ENCODE measurements around the gene FAM193B. TPM values are rescaled to one million over a fixed set of nuclear protein-coding genes. Genes with fewer than 3 reads are reported as not detected.
"Not testable (repeated sequence)": the region's sequence is repeated elsewhere in the genome, so short reads cannot be mapped to it uniquely, and the experiment has no call there.

Gene FAM193B
- total and polyA plus RNA-seq, 5 donors, result 24.9 to 41.8 (median 29.5) TPM

DNA sequence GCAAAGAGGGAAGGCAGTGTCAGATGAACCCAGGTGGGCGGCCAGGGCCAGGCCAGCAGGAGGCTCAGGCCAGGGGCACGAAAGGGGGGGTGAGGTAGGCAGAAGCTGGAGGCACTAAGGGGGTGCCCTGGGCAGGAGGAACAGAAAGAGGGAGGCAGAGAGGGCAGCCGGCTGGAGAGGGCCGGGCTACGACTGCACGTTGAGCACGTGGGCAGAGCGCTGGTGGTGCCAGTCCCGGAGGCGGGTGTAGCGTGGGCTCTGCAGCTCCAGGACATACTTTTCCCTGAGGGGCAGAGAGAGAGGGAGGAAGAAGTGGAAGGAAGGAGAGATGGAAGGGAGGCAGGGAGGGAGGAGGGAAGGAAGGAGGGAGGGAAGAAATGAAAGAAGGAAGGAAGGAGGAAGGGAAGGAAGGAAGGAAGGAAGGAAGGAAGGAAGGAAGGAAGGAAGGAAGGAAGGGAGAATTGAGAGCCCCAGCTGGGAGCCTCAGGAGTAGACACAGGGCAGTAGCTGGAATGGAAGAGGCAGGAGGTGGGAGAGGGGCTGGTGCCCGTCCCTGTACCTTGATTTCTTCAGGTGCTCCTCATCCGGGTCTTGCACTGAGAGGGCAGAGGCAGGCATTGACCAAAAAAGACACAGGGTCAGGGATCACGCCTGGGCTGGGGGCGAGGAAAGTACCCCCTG lies 63.9 kb downstream of the FAM193B start:
- H3K27ac ChIP-seq (ENCODE audit: low read length), result no peak overlapping the region

DNA sequence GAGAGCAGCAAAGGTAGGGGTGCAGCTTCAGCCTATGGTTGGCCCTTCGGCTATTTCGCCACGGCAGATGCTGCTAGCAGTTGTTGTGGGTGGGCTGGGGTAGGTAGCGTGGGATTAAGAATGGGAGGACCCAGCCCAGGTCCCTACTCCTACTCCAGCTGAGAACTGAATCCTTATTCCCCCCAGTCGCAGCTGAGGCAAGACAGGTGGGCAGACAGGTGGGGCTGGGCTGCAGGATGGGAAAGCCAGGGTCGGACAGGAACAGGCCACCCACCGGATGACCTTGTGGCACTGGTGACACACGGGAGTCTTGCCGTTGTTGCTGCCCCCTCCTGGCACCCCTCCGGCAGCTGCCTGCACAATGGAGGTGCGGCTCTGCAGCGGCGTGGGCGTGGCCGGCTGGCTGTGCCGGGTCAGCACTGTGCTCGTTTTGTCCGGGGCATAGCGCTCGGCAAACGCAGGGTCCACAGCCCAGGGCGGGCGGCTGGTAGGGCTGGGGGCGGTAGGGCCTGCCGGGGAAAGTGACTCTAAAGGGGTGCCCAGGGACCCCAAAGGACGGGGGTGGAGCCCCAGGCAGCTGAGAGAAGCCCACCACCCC lies 65.1 kb downstream of the FAM193B start:
- no peaks in the 10 kb centered on the region for H3K27me3 ChIP-seq (ENCODE audit: control insufficient read depth, insufficient read depth)
- peak; percentile 1 to 17 for ATAC-seq
- intact Hi-C loops (cut with DNase I), result no loop called here
- no peaks in the 10 kb centered on the region for H3K9me3 ChIP-seq (ENCODE audit: control insufficient read depth, low read length)
- no peak overlapping the region for H3K4me3 ChIP-seq (ENCODE audit: low read length)
- H3K4me1 ChIP-seq (ENCODE audit: control insufficient read depth, insufficient read depth, low read length), result peaks cover 6% of the 10 kb centered on the region
- no peak overlapping the region for H3K27ac ChIP-seq (ENCODE audit: low read length)
- WGBS, result 79% methylated on average over 26 of the region's 26 CpGs
- DNase-seq, result no peak

More for the DNA sequence above, 63.9 kb downstream of the FAM193B start:
- intact Hi-C loops (cut with DNase I), result no loop called here
- H3K4me3 ChIP-seq (ENCODE audit: low read length), result no peak overlapping the region
- ATAC-seq (no peak), DNase-seq (no peak)
- H3K4me1 ChIP-seq (ENCODE audit: control insufficient read depth, insufficient read depth, low read length), result peaks cover 6% of the 10 kb centered on the region
- no peaks in the 10 kb centered on the region for H3K27me3 ChIP-seq (ENCODE audit: control insufficient read depth, insufficient read depth)
- no peaks in the 10 kb centered on the region for H3K9me3 ChIP-seq (ENCODE audit: control insufficient read depth, low read length)
- WGBS, result 88% methylated on average over 15 of the region's 15 CpGs

GRCh38 chr5:177487975-177488374 lies 66.4 kb downstream of the FAM193B start:
- intact Hi-C loops (cut with DNase I), result no loop called here
- no peaks in the 10 kb centered on the region for H3K9me3 ChIP-seq (ENCODE audit: control insufficient read depth, low read length)
- DNase-seq (no peak), ATAC-seq (no peak)
- H3K4me3 ChIP-seq (ENCODE audit: low read length), result no peak overlapping the region
- no peaks in the 10 kb centered on the region for H3K4me1 ChIP-seq (ENCODE audit: control insufficient read depth, insufficient read depth, low read length)
- H3K27ac ChIP-seq (ENCODE audit: low read length), result no peak overlapping the region
- no peaks in the 10 kb centered on the region for H3K27me3 ChIP-seq (ENCODE audit: control insufficient read depth, insufficient read depth)
- 91% methylated on average over 15 of the region's 15 CpGs for WGBS

GRCh38 chr5:177487144-177487543 lies 67.2 kb downstream of the FAM193B start:
- no peak overlapping the region for H3K27ac ChIP-seq (ENCODE audit: low read length)
- intact Hi-C loops (cut with DNase I), result no loop called here
- H3K27me3 ChIP-seq (ENCODE audit: control insufficient read depth, insufficient read depth), result no peaks in the 10 kb centered on the region
- H3K4me1 ChIP-seq (ENCODE audit: control insufficient read depth, insufficient read depth, low read length), result no peaks in the 10 kb centered on the region
- no peak for DNase-seq
- no peak for ATAC-seq
- no peaks in the 10 kb centered on the region for H3K9me3 ChIP-seq (ENCODE audit: control insufficient read depth, low read length)
- H3K4me3 ChIP-seq (ENCODE audit: low read length), result no peak overlapping the region
- WGBS, result 90% methylated on average over 8 of the region's 8 CpGs

- ATAC-seq, result no peak
- DNase-seq, result no peak
- H3K27me3 ChIP-seq (ENCODE audit: control insufficient read depth, insufficient read depth), result no peaks in the 10 kb centered on the region
- intact Hi-C loops (cut with DNase I), result no loop called here
- H3K4me1 ChIP-seq (ENCODE audit: control insufficient read depth, insufficient read depth, low read length), result no peaks in the 10 kb centered on the region
- 95% methylated on average over 3 of the region's 3 CpGs for WGBS
- no peaks in the 10 kb centered on the region for H3K9me3 ChIP-seq (ENCODE audit: control insufficient read depth, low read length)
- no peak overlapping the region for H3K4me3 ChIP-seq (ENCODE audit: low read length)
- no peak overlapping the region for H3K27ac ChIP-seq (ENCODE audit: low read length)
Measured at GRCh38 chr5:177486256-177486655, 68.1 kb downstream of the FAM193B start.

GRCh38 chr5:177485753-177486152 lies 68.6 kb downstream of the FAM193B start:
- H3K27me3 ChIP-seq (ENCODE audit: control insufficient read depth, insufficient read depth); H3K4me3 ChIP-seq (ENCODE audit: low read length); DNase-seq; H3K27ac ChIP-seq (ENCODE audit: low read length); H3K4me1 ChIP-seq (ENCODE audit: control insufficient read depth, insufficient read depth, low read length); H3K9me3 ChIP-seq (ENCODE audit: control insufficient read depth, low read length); ATAC-seq; intact Hi-C loops (cut with DNase I): not testable (repeated sequence)
- WGBS, result 97% methylated on average over 3 of the region's 3 CpGs

- no peaks in the 10 kb centered on the region for H3K9me3 ChIP-seq (ENCODE audit: control insufficient read depth, low read length)
- peaks cover 2% of the 10 kb centered on the region for H3K4me1 ChIP-seq (ENCODE audit: control insufficient read depth, insufficient read depth, low read length)
- no peaks in the 10 kb centered on the region for H3K27me3 ChIP-seq (ENCODE audit: control insufficient read depth, insufficient read depth)
- ATAC-seq (no peak), DNase-seq (no peak)
- 76% methylated on average over 13 of the region's 13 CpGs for WGBS
- no peak overlapping the region for H3K27ac ChIP-seq (ENCODE audit: low read length)
- intact Hi-C loops (cut with DNase I), result no loop called here
- no peak overlapping the region for H3K4me3 ChIP-seq (ENCODE audit: low read length)
Measured at GRCh38 chr5:177484902-177485549, 69.3 kb downstream of the FAM193B start.

GRCh38 chr5:177483994-177484901 lies 70.1 kb downstream of the FAM193B start:
- ATAC-seq (no peak), DNase-seq (no peak)
- no peak overlapping the region for H3K4me3 ChIP-seq (ENCODE audit: low read length)
- WGBS, result 87% methylated on average over 22 of the region's 22 CpGs
- peaks cover 5% of the 10 kb centered on the region for H3K4me1 ChIP-seq (ENCODE audit: control insufficient read depth, insufficient read depth, low read length)
- H3K27me3 ChIP-seq (ENCODE audit: control insufficient read depth, insufficient read depth), result no peaks in the 10 kb centered on the region
- intact Hi-C loops (cut with DNase I), result no loop called here
- H3K9me3 ChIP-seq (ENCODE audit: control insufficient read depth, low read length), result no peaks in the 10 kb centered on the region
- no peak overlapping the region for H3K27ac ChIP-seq (ENCODE audit: low read length)

DNA sequence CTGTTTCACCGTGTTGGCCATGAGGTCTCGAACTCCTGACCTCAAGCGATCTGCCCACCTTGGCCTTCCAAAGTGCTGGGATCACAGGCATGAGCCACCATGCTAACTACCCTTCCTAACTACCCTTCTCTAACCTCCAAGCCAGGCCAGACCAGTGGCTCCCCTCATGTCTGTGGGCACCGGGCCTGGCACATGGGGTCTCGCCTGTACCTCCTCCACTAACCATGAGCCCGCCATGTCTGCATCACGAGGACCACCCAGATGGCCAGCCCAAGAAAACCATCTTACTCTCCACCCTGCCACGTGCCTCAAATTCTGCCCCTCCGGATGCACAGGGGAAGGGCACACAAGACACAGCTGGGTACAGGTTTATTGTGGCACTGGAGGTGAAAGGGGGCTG lies 71.3 kb downstream of the FAM193B start:
- DNase-seq, result no peak
- Histone ChIP-seq H3K4me3 (ENCODE audit: low read length) (no peak overlapping the region), H3K4me1 (ENCODE audit: control insufficient read depth, insufficient read depth, low read length) (peaks cover 5% of the 10 kb centered on the region), H3K27me3 (ENCODE audit: control insufficient read depth, insufficient read depth) (no peaks in the 10 kb centered on the region), H3K27ac (ENCODE audit: low read length) (no peak overlapping the region), H3K9me3 (ENCODE audit: control insufficient read depth, low read length) (no peaks in the 10 kb centered on the region)
- no peak for ATAC-seq
- 97% methylated on average over 9 of the region's 9 CpGs for WGBS
- intact Hi-C loops (cut with DNase I), result no loop called here

DNA sequence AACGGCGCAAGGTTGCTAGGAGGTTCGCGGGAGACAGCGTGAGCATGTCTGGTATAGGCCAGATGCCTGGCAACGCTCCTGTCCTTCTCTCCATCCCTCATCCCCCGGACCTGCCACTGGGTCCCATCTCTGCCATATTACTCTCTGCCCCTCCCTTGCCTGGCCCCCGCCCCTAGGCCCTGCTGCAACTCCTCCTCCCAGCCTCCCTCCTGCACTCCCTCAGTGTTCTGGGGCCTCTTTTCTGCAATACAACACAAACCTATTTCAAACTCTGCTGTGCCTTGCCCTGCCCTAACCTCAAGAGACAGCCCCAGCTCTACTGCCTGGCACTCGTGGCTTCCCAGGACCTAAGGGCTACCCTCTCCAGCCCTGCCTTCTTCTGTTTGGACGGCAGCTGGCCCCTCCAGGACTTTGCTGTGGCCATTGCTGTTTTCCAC lies 72.0 kb downstream of the FAM193B start:
- Histone ChIP-seq H3K9me3 (ENCODE audit: control insufficient read depth, low read length) (no peaks in the 10 kb centered on the region), H3K4me3 (ENCODE audit: low read length) (no peak overlapping the region), H3K27me3 (ENCODE audit: control insufficient read depth, insufficient read depth) (no peaks in the 10 kb centered on the region), H3K27ac (ENCODE audit: low read length) (no peak overlapping the region), H3K4me1 (ENCODE audit: control insufficient read depth, insufficient read depth, low read length) (peaks cover 5% of the 10 kb centered on the region)
- WGBS, result 91% methylated on average over 10 of the region's 10 CpGs
- intact Hi-C loops (cut with DNase I), result no loop called here
- ATAC-seq (no peak), DNase-seq (peak in 1 of 3 donors; percentile 63)
